Tracheal epithelial cell (primary cell): Measurements from ENCODE around the gene CRYGD. TPM values are rescaled to one million over a fixed set of nuclear protein-coding genes. Genes with fewer than 3 reads are reported as not detected.

ENCODE experiments used
- total RNA-seq: library from RNA; depleted of rRNA; stranded (reverse); fragments of >200 nt; gene quantifications from 2 replicates; pipeline ENCODE4 v1.2.1, GENCODE V29; 2014

Gene CRYGD
- not detected in 2 replicates for total RNA-seq

GRCh38 chr2:208124013-208124715 lies at the start of gene CRYGD:
TSS of gene CRYGD (minus strand) at chr2:208124524. CDS start at chr2:208124473, 51 bp downstream.

GRCh38 chr2:208163489-208163888 lies 39.2 kb upstream of the CRYGD start, which contains the start of gene CRYGA:
TSS of gene CRYGA (minus strand) at chr2:208163589. CDS start at chr2:208163556, 33 bp downstream.

GRCh38 chr2:208146006-208146405 lies 21.7 kb upstream of the CRYGD start, which contains the start of gene CRYGB:
TSS of gene CRYGB (minus strand) at chr2:208146158. CDS start at chr2:208146120, 38 bp downstream.

GRCh38 chr2:208129744-208130711 lies 5.7 kb upstream of the CRYGD start, which contains the start of gene CRYGC:
TSS of gene CRYGC (minus strand) at chr2:208129828. CDS start at chr2:208129792, 36 bp downstream.

Other genes starting within 250 kb of the CRYGD start
- gene PLEKHM3, start 99.0 kb downstream of the CRYGD start, total RNA-seq = 13.4 and 16.9 TPM in 2 replicates
- gene CRYGC, start 5.3 kb upstream of the CRYGD start, total RNA-seq = not detected in 2 replicates
- gene CRYGB, start 21.6 kb upstream of the CRYGD start, total RNA-seq = not detected in 2 replicates
- gene CRYGA, start 39.1 kb upstream of the CRYGD start, total RNA-seq = not detected in 2 replicates
- gene C2orf80, start 65.5 kb upstream of the CRYGD start, total RNA-seq = not detected in 2 replicates
- 153 and 330 TPM in 2 replicates for gene IDH1, start 130.5 kb upstream of the CRYGD start, total RNA-seq
- gene PIKFYVE, start 141.7 kb upstream of the CRYGD start, total RNA-seq = 20.2 and 20.7 TPM in 2 replicates